ENCODE measurements around the gene MAGI2. TPM values are rescaled to one million over a fixed set of nuclear protein-coding genes. Genes with fewer than 3 reads are reported as not detected.

MAGI2 gene
- total and polyA plus RNA-seq, 2 experiments from 2014 or later: 10.4 to 26.4 TPM

DNA sequence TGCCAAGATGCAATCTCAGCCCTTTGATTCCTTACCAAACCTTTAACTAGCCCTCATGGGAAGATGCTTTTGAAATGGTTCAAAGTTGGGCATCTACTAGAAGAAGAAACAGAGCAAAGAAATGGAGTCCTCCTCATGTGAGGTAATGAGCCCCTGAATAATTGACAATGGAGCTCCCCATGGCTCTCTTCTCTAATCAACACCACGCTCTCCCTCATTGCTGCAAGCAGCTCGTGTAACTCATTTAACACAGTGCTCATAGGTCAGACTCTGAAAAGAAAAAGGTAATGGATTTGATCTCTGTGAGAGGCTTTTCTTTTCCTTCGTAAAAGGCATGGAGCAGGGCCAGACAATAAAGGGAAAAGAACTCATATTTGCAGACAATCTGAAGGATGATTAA, 1342.1 kb downstream of the MAGI2 start (continued):
- TF ChIP-seq ZNF462 (CRISPR knock-in tag; IDR thresholded peaks at IDR 0.05): no peak
- no peak for TF ChIP-seq STAT1 (IDR thresholded peaks at IDR 0.05; ENCODE audit: unreplicated experiment)
- no peak for TF ChIP-seq ETS1 (IDR thresholded peaks at IDR 0.05)
- TF ChIP-seq EZH2 (IDR thresholded peaks at IDR 0.05; ENCODE audit: low read depth, unreplicated experiment): no peak
- no peak for TF ChIP-seq JUNB (IDR thresholded peaks at IDR 0.05; ENCODE audit: unreplicated experiment)
- TF ChIP-seq, protein P1, sequence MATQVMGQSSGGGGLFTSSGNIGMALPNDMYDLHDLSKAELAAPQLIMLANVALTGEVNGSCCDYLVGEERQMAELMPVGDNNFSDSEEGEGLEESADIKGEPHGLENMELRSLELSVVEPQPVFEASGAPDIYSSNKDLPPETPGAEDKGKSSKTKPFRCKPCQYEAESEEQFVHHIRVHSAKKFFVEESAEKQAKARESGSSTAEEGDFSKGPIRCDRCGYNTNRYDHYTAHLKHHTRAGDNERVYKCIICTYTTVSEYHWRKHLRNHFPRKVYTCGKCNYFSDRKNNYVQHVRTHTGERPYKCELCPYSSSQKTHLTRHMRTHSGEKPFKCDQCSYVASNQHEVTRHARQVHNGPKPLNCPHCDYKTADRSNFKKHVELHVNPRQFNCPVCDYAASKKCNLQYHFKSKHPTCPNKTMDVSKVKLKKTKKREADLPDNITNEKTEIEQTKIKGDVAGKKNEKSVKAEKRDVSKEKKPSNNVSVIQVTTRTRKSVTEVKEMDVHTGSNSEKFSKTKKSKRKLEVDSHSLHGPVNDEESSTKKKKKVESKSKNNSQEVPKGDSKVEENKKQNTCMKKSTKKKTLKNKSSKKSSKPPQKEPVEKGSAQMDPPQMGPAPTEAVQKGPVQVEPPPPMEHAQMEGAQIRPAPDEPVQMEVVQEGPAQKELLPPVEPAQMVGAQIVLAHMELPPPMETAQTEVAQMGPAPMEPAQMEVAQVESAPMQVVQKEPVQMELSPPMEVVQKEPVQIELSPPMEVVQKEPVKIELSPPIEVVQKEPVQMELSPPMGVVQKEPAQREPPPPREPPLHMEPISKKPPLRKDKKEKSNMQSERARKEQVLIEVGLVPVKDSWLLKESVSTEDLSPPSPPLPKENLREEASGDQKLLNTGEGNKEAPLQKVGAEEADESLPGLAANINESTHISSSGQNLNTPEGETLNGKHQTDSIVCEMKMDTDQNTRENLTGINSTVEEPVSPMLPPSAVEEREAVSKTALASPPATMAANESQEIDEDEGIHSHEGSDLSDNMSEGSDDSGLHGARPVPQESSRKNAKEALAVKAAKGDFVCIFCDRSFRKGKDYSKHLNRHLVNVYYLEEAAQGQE (IDR thresholded peaks at IDR 0.05; ENCODE audit: unreplicated experiment): no peak
